ENCODE data around the gene C19orf12.
A peak's percentile ranks its signal among the peaks of the same experiment; 100 is the strongest.

Gene C19orf12

DNA sequence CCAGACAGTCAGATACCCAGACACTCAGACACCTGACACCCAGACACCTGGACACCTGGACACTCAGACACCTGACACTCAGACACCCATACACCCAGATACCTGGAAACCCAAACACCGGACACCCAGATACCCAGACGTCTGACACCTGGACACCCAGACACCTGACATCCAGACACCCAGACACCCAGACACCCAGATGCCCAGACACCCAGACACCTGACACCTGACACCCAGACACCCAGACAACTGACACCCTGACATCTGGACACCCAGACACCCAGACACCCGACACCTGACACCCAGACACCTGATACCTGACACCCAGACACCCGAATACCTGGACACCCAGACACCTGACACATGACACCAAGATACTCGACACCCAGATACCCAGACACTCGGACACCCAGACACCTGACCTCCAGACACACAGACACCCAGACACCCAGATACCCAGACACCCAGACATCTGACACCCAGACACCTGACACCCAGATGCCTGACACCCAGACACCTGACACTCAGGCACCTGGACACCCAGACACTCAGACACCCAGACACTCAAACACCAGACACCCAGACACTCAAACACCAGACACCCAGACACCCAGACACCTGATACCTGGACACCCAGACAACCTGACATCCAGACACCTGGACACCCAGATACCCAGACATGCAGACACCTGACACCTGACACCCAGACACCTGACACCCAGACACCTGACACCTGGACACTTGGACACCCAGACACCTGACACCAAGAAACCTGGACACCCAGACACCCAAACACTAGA, 19.1 kb downstream of the C19orf12 start:
- DNase-seq = no peak

GRCh38 chr19:29694669-29695627, 20.1 kb downstream of the C19orf12 start:
- DNase-seq = peak; percentile 89 to 94

- DNase-seq = no peak
Observed at GRCh38 chr19:29694161-29694560, 20.9 kb downstream of the C19orf12 start.

- DNase-seq = no peak
Observed at GRCh38 chr19:29690842-29691241, 24.2 kb downstream of the C19orf12 start.

DNA sequence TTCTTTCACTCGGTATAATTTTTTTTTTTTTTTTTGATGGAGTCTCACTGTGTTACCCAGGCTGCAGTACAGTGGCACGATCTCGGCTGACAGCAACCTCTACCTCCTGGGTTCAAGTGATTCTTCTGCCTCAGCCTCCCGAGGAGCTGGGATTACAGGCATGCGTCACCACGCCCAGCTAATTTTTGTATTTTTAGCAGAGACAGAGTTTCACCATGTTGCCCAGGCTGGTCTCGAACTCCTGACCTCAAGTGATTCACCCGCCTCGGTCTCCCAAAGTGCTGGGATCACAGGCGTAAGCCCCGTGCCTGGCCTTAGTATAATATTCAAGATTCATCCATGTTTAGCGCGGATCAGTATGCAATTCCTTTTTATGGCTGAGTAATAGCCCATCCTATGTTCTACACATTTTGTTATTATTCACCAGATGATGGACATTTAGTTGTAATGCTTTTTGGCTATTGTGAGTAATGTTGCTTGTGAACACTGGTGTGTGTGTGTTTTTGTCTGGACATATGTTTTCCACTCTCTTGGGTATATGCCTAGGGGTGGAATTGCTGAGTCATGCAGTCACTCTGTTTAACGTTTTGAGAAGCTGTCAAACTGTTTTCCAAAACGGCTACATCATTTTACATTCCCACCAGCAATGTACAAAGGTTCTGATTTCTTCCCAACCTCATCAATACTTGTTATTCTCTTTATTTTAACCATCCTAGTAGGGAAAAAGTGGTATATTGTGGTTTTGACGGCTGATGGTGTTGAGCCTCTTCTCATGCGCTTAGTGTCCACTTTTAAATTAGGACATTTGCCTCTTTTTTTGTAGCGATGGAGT, 26.9 kb downstream of the C19orf12 start:
- DNase-seq = no peak

DNA sequence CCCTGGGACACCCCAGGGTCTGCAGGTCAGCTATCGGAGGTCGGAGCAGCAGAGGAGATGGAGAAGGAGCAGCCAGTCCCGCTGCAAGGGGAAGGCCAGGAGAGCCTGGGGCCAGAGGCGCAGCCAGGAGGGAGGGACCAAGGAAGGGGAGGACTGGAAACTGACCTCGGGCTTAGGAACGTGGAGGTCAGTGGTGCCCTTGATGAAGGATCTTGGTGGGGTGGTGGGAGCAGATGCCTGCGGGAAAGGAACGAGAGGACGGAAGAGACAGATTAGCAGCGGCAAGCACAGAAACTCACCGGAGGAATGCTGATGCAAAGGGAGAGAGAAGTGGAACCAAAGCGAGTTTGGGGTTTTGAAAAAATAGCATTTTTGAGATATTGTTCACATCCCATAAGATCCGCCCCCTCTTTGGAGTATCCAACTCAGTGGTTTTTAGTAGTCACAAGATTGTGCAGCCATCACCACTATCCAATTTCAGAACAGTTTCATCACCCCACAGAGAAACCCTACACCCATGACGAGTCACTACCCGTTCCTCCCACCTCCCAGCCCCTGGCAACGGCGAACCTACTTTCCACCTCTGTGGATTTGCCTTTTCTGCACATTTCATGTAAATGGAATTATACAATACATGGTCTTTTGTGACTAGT, 27.7 kb downstream of the C19orf12 start:
- DNase-seq = no peak

DNA sequence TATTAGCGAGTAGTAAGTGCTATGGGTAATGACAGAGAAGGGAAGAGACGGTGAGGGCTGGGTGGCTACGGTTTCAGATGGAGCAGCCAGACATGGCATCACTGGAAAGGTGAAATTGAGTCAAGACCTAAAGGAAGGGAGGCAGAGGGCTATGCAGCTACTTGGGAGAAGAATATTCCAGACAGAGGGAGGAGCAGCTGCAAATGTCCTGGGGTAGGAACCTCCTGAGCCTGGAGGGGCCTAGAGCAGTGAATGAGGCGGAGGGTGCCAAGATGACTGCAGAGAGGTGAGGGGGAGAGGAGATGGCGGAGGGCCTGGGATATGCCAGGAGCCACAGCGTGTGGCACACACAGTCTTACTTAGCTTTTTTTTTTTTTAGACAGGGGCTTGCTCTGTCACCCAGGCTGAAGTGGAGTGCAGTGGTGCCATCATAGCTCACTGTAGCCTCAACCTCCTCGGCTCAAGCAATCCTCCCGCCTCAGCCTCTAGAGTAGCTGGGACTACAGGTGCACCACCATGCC, 28.7 kb downstream of the C19orf12 start:
- no peak for DNase-seq

GRCh38 chr19:29685326-29685725, 29.7 kb downstream of the C19orf12 start:
- DNase-seq = no peak

- DNase-seq = no peak
Observed at GRCh38 chr19:29683009-29683408, 32.1 kb downstream of the C19orf12 start.

- DNase-seq = no peak
Observed at GRCh38 chr19:29682236-29682895, 32.7 kb downstream of the C19orf12 start.

DNA sequence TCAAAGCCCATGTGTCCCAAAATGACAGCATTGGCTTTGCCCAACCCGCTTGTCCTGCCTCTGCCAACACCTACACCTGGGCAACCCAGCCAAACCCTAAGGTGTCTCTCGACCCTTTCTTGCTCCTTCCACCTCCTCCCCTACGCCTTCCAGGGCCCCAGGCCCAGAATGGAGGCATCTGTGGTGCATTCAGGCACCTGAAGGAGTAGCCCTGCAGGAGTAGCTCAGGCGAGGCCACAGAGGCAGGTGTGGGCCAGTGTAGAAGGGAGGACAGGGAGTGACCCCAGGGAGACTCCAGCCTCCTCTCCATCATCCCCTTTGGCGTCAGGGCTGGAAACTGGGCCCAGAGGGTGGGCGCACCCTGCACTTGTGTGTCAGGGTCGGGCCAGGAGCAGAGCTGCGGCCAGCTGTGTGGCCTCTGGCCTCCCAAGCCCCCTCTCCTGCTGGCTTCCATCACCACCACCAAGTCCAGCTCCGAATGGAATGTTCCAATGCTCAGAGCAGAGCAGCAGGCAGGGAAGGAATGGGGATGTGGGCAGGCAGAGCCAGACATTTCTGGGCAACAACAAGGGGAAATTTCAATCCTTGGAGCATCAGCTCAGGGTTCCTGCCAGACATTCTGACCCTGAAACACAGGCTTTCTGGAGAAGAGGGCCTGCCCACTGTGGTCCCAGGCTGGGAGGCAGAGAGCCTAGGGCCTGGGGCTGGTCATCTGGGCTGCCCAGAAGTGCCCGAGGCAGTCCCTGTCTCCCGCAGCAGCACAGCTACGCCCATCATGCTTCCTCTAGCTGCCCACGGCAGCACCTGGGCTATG, 33.4 kb downstream of the C19orf12 start:
- no peak for DNase-seq

DNA sequence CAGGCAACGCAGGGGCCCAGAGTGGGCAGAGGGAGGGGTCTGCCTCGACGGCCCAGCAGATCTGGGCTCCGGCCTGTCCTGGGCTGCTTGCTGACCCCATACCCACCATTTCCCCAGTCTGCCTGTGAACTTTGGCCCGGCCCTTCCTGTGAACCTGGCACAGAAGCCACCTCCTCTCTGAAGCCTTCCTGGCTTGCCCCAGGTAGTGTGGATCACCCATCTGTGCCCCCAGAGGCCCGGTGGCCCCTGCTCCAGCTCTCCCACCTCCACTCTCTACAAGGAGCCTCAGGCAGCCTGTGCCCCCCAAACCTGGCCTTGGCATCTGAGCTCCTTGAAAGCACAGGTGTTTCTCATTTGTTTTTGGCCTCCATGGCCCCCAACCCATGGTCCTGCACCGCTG, 34.1 kb downstream of the C19orf12 start:
- no peak for DNase-seq

GRCh38 chr19:29680447-29680846, 34.6 kb downstream of the C19orf12 start:
- DNase-seq = no peak

GRCh38 chr19:29679598-29680210, 35.4 kb downstream of the C19orf12 start:
- DNase-seq = no peak

GRCh38 chr19:29678484-29679106, 36.5 kb downstream of the C19orf12 start:
- DNase-seq = no peak

- no peak for DNase-seq
Observed at GRCh38 chr19:29677001-29677817, 37.9 kb downstream of the C19orf12 start.

GRCh38 chr19:29676586-29676985, 38.5 kb downstream of the C19orf12 start:
- DNase-seq = no peak

DNA sequence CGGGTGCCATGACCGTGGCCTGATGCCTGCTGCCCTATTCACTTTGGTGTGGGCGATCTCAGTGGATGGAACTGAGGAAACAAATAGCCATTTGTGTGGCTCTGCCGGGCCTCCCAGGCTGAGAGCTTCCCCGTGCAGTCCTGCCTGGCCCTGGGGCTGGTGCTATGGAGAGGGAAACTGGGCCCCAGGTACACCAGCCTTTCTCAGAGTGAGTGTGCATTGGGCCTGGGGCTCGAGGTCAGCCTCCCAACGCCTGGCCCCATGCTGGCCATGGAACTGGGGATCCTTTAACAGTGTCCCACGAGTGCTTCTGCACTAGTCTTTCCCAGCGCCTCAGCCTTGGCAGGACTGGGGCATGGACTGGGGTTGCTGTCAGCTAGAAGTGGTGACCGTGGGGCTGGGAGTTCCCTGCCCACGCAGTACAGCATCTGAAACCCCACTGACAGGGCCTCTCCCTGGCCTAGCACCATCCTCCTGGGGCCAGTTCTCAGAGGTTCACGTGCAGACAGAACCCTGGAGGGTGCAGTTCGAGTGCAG, 39.3 kb downstream of the C19orf12 start:
- DNase-seq = peak in 1 of 2 experiments; percentile 53

Measured in cerebellar nuclear complex (tissue), 1 donor.